Kidney (tissue), 14 donors: Measurements from ENCODE around the gene GRAMD1A. TPM values are rescaled to one million over a fixed set of nuclear protein-coding genes. Genes with fewer than 3 reads are reported as not detected.

Experiments used
- DNase-seq, 5 donors: peaks; one replicate each; pipeline ENCODE4 v3.0.0-alpha.2; 2013 to 2020
- FAIRE-seq: peaks from 2 replicates; lab custom pipeline; 2012; peaks lifted over from hg19 to GRCh38; lab: Jason Lieb, UNC
- H3K27ac ChIP-seq, 2 donors: one replicate each; pipeline ENCODE4 v1.7.0; 2013; ENCODE audit warnings: low read depth in 2 of 2, low read length in 2 of 2, inconsistent platforms in 1 of 2
- H3K27me3 ChIP-seq: one replicate; pipeline ENCODE4 v1.7.1; 2013; ENCODE audit warnings: low read length, inconsistent platforms; ENCODE audit not compliant: control insufficient read depth, insufficient read depth
- H3K36me3 ChIP-seq, 3 donors: one replicate each; pipeline versions ENCODE4 v1.7.0 to v1.7.1; 2013; ENCODE audit warnings: low read length in 3 of 3, control low read depth in 1 of 3, inconsistent platforms in 1 of 3; ENCODE audit not compliant: insufficient read depth in 3 of 3, control insufficient read depth in 2 of 3
- H3K4me1 ChIP-seq, 3 donors: one replicate each; pipeline versions ENCODE4 v1.7.0 to v1.7.1; 2013; ENCODE audit warnings: low read length in 3 of 3, inconsistent platforms in 1 of 3, low read depth in 1 of 3; ENCODE audit not compliant: control insufficient read depth in 2 of 3, insufficient read depth in 2 of 3
- H3K4me3 ChIP-seq, 3 donors: one replicate each; pipeline versions ENCODE4 v1.7.0 to v1.8.1; 2013; ENCODE audit warnings: low read length in 3 of 3, control low read depth in 1 of 3, inconsistent platforms in 1 of 3
- H3K9ac ChIP-seq, 3 donors: one replicate each; pipeline versions ENCODE4 v1.7.0 to v1.7.1; 2013; ENCODE audit warnings: low read length in 3 of 3, control low read depth in 1 of 3, inconsistent platforms in 1 of 3
- H3K9me3 ChIP-seq, 3 donors: one replicate each; pipeline versions ENCODE4 v1.7.0 to v1.7.1; 2013; ENCODE audit warnings: low read length in 3 of 3, control low read depth in 1 of 3, inconsistent platforms in 1 of 3; ENCODE audit not compliant: control insufficient read depth in 2 of 3, insufficient read depth in 1 of 3
- intact Hi-C: fragments of 100-400 bp; cut with DNase I; formaldehyde crosslinking; loops from one replicate; pipeline ENCODE4 v1.11.1; 2022
- polyA plus RNA-seq: library from polyadenylated mRNA; stranded (reverse); fragments of 350-450 nt; fragmentation: Illumina TruSeq; extraction: RNeasy Lipid Tissue Mini Kit (QIAGEN cat#74804); gene quantifications from one replicate; pipeline ENCODE4 v1.2.3, GENCODE V29; 2014; ENCODE audit warnings: low read depth, low replicate concordance; ENCODE audit not compliant: insufficient read depth
- total RNA-seq: library from RNA; stranded (reverse); fragmentation: NEBNext Ultra II Directional; extraction: Animal tissue kit (Norgen Biotek cat#: 25700); gene quantifications from one replicate; pipeline ENCODE4 v1.2.1, GENCODE V29; 2021
- TF ChIP-seq, protein P1 (sequence below): IDR thresholded peaks from 3 replicates; pipeline ENCODE4 v1.5.1; 2012; ENCODE audit warnings: mild to moderate bottlenecking, moderate library complexity, borderline replicate concordance; ENCODE audit not compliant: insufficient read depth; ENCODE audit errors: extremely low read depth
- donor health status: control.
- donor health status: control.
- donor health status: control.
- donor health status: control.
- donor health status: control.
- donor health status: DM: yes; HTN: yes; CAD: no.
- donor health status: Normal renal cell carcinoma (clear cell type).

Gene GRAMD1A
- total and polyA plus RNA-seq, 2 donors from 2014 or later = 29.8 to 87.3 TPM

DNA sequence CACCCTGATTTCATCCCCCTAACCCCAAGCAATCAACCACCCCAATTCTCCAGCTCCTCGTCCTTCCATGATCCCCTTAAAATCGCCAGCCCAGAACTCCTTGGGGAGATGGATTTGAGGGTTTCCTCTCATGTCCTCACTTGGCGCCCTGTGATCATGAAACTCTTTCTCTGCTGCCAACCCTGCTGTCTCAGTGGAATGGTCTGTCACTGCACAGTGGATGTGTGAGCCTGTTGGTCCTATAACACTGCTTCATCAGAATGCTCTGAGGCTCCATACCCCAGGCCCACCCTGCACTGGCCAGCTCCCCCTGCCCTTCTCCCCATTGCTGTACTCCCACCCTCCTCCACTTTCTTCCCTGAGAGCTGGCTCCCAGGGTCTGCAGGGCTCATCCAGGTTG lies 23.5 kb upstream of the GRAMD1A start:
- H3K4me3 ChIP-seq = no peak overlapping the region
- DNase-seq = peak in 1 of 5 donors; percentile 29
- intact Hi-C loops = no loop called here
- H3K9me3 ChIP-seq = no peaks in the 10 kb centered on the region
- no peak overlapping the region for H3K9ac ChIP-seq
- H3K36me3 ChIP-seq = no peaks in the 10 kb centered on the region
- peaks cover 0 to 2% (median 0%) of the 10 kb centered on the region in 3 donors for H3K4me1 ChIP-seq
- TF ChIP-seq, protein P1, sequence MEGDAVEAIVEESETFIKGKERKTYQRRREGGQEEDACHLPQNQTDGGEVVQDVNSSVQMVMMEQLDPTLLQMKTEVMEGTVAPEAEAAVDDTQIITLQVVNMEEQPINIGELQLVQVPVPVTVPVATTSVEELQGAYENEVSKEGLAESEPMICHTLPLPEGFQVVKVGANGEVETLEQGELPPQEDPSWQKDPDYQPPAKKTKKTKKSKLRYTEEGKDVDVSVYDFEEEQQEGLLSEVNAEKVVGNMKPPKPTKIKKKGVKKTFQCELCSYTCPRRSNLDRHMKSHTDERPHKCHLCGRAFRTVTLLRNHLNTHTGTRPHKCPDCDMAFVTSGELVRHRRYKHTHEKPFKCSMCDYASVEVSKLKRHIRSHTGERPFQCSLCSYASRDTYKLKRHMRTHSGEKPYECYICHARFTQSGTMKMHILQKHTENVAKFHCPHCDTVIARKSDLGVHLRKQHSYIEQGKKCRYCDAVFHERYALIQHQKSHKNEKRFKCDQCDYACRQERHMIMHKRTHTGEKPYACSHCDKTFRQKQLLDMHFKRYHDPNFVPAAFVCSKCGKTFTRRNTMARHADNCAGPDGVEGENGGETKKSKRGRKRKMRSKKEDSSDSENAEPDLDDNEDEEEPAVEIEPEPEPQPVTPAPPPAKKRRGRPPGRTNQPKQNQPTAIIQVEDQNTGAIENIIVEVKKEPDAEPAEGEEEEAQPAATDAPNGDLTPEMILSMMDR = no peak
- H3K27me3 ChIP-seq = no peaks in the 10 kb centered on the region
- no peak for FAIRE-seq
- H3K27ac ChIP-seq = no peak overlapping the region

DNA sequence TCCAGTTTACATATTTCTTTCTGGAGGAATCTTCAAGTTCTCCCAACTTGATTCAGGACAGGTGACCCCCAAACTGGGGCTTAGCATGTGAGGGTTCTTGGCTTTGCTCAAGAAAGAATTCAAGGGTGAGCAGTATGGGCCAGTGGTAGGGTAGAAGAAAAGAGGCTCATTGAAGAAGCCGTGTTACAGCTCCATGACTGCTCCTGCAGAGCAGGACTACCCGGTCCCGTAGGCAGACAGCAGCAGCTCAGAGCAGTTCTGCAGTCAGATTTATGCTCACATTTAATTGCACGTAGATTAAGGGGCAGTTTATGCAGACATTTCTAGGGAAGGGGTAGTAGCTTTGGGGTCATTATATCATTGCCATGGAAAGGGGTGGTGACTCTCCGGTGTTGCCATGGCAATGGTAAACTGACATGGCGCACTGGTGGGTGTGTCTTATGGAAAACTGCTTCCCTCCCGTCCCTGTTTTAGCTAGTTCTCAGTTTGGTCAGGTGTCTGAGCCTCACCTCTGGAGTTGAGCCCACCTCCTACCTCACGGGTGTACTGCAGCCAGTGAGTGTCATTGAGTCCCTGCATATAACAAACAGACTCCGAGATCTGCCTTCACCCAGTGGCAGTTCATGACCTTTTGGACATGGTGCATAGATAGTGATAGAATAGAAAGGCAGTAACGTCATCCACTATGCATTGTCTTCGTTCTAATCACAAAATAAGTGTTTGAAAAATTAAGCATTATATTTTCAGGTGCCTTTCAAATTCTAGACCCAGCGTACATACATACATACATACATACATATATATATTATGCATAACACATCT lies 20.1 kb upstream of the GRAMD1A start:
- FAIRE-seq (no peak), DNase-seq (peak in 1 of 5 donors; percentile 7)
- Histone ChIP-seq H3K9me3 (no peaks in the 10 kb centered on the region), H3K9ac (no peak overlapping the region), H3K27ac (no peak overlapping the region), H3K4me3 (no peak overlapping the region), H3K36me3 (no peaks in the 10 kb centered on the region), H3K27me3 (no peaks in the 10 kb centered on the region), H3K4me1 (no peaks in the 10 kb centered on the region)
- TF ChIP-seq, protein P1 = no peak
- intact Hi-C loops = no loop called here

DNA sequence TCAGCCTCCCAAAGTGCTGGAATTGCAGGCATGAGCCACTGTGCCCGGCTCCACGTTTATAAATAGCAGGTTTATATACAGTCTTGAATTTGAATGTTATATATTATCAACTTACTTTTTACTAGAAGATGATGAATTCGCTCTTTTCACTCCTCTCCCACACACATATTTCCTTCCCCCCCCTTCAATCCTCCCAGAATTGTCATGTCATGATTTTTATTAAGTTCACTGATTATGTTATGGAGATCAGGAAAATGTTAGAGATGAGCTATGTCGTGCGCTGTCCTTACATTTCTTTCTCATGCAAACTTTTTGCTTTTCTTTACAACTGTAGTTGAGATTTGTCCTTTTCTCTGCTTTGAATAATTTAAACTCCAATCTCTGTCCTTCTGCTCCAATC lies 17.8 kb upstream of the GRAMD1A start:
- DNase-seq (no peak), FAIRE-seq (no peak)
- intact Hi-C loops = no loop called here
- Histone ChIP-seq H3K36me3 (no peaks in the 10 kb centered on the region), H3K27me3 (no peaks in the 10 kb centered on the region), H3K4me1 (no peaks in the 10 kb centered on the region), H3K9me3 (no peaks in the 10 kb centered on the region), H3K9ac (no peak overlapping the region), H3K4me3 (no peak overlapping the region), H3K27ac (no peak overlapping the region)
- TF ChIP-seq, protein P1 = no peak
